Stimulated activated CD8-positive, alpha-beta memory T cell treated with anti-CD3 and anti-CD28 coated beads, Interleukin-2, amount 100 ng/mL, for 48 hours (primary cell): ENCODE results near the gene RNF133.

Experiments used
- DNase-seq, 2 donors: peaks; one replicate each; pipeline ENCODE4 v3.0.0-alpha.2; 2020; ENCODE audit warnings: low read depth in 2 of 2

Gene RNF133, protein sequence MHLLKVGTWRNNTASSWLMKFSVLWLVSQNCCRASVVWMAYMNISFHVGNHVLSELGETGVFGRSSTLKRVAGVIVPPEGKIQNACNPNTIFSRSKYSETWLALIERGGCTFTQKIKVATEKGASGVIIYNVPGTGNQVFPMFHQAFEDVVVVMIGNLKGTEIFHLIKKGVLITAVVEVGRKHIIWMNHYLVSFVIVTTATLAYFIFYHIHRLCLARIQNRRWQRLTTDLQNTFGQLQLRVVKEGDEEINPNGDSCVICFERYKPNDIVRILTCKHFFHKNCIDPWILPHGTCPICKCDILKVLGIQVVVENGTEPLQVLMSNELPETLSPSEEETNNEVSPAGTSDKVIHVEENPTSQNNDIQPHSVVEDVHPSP

DNA sequence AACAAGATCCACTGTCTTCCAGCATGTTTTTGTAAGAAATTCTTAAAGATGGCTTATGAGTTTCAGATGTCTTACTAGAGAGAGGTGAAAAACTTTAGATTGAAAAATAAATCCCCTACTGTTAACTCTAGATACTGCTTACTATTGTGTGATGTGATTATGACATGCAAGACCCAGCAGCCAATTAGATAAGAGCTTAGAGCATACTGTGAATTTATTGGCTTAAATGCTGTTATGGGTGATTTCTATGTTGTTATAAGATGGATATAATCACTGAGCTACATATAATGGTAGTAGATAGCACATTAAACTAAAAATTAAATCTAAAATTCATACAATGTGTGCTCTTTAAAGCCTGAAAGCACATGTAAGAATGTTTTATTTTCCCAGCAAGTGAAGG is at the start of gene RNF133:
TSS of gene RNF133 (minus strand) at position 101 of the 400 bp plus-strand sequence. CDS start 199 bp downstream, outside the sequence.
- DNase-seq: no peak

DNA sequence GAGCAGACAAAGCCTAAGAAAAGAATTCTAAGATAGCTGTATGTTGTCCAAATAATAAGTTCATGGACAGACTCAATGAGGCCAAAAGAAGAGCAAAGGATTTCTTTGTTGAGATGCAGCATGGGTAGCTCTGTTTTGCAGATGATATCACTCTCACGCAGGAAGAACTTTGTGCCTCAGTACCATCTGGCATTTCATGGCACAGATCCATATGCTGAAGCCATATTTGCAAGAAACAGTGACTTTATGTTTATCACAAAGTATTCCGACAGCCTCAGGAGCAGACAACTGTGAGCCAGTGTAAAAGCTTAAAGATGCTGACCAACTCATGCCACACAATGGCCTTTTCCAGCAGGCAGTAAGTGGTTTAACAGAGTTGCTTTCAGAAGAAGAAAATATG is 49.3 kb upstream of the RNF133 start:
- DNase-seq: no peak

DNA sequence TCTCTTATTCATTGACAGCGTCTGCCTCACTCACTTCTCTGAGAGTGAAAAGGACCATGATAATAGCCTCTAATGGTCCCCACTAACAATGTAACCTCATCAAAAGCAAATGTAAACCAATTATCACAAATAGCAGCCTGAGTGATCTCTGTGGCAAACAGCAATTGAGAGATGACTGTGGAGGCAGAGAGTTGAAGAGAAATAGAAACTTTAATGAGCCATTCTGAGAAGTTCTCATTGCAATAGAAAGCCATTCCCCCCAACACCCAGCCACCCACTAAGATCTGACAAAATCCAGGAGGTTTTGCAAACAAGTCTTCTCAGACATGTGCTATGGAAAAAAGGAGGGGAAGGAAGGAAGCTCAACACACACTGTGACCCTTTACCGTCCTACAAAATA is 48.0 kb upstream of the RNF133 start:
- no peak for DNase-seq

DNA sequence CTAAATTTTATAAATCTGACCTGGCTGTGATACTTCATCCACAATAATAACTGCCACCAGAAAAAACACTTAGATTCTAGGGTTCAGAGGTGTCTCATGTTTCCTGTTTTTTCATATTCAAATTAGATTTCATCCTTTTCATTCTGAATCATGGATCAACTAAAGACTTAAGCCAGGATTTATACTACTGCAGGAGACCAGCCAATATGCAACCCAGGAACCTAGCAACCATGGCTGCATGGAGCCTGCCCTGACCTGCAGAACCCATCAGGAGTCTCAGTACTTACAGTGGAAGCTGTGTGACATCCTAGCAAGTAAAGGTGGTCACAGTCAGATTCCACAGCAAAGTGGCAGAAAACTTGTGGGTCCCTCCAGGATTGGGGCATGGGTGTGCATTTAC is 44.3 kb upstream of the RNF133 start:
- DNase-seq: no peak

DNA sequence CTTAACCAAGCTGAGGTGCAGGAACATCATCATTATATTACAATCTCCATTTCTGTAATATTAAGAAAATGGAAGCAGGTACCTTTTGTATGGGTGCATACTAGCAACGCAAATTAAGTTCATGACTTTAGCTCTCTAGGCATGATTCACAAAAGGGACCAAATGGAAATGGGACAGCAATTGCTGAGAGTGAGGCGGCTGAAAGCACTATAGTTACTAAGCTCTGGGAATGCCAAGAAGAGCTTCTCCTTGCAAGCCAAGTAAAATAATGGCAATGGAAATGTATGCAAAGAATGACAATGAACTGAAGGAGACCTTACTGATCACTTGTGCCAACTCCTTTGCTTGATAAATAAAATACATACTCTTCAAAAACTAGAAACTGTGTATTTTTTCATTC is 40.0 kb upstream of the RNF133 start:
- no peak for DNase-seq

DNA sequence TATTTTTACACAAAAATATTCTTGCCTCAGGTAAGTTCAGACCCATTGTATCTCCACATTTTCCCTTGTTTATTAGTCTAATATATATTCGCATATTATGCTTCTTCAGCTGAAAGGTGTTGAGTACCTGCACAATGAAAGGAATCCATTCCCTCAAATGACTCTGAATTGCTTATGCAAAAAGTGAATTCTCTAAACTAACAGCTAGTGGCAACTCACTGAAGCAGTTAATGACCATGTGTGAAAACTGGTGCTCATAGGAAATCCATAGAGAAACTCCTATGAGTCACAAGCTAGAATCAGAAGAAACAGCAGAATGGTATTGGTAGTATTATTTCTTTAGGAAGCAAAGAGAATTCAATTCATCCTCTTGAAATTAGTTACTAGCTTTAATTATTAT is 37.3 kb upstream of the RNF133 start:
- no peak for DNase-seq

DNA sequence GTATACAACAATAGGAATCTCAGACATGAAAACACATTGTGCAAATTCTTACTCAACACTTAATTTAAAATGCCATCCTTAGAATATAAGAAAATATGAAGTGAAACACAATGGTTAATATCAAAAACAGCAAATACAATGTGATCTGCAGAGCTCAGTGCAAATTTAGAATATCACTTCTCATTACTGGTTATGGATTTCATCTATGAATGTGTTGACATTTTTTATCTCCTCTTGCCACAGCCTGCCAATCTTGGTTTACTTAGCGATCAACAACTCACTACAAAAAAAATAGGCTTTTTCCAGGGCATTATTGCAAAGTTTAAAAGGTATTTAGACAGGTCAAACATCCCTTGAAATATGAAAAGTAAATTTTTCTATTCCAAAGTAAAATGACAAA is 28.8 kb upstream of the RNF133 start:
- no peak for DNase-seq

DNA sequence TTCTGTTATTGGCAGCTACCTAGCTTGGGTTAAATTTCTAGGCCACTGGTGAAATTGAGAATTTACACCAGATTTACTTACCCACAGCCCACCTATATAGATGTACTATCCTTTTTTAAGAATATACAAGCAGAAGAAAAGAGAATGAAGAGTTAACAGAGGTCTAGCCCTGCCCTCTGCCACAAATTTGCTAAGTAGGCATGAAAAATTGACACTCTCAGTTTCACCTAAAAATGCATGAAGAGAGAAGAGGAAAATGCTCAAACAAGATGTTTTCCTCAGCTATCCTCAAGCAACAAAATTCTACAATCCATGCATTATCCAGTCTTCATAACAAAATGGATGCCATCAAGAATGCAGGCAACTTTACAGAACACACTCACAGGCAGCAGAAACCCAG is 28.4 kb upstream of the RNF133 start:
- no peak for DNase-seq

DNA sequence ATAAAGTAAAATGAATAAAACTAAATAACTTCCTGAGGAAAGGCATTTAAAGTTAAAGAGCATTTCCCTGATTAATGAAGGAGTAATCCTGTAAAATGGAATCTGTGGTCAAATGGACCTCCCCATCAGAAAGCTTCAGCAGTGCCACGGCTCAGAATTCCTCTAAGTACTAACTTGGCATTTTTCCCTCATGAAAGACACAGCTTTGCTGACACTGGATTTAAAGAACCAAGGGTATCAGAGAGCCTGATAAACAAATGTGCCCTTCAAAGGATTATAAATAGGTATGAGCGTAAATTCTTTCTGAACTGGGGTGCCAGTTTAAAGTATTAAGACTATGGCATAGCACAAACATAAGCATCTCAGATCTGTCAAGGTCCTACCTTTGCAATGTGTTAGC is 28.0 kb upstream of the RNF133 start:
- no peak for DNase-seq

DNA sequence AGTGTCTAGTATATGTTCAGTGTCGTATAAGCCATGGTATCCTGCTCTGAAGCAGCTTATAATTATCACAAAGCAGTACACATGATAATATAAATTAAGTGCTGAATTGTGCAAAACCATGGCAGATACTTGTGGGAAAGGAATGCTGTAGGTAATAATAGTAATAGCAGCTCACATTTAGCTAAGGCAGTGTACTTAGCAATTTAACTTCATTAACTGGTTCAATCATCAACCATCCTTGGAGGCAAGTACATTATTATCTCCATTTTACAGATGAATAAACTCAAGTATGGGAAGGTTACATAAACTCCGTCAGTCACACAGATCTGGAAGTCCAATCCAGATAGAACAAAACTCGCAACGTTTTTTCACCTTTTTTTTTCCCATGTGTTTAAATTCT is 25.4 kb upstream of the RNF133 start:
- no peak for DNase-seq

DNA sequence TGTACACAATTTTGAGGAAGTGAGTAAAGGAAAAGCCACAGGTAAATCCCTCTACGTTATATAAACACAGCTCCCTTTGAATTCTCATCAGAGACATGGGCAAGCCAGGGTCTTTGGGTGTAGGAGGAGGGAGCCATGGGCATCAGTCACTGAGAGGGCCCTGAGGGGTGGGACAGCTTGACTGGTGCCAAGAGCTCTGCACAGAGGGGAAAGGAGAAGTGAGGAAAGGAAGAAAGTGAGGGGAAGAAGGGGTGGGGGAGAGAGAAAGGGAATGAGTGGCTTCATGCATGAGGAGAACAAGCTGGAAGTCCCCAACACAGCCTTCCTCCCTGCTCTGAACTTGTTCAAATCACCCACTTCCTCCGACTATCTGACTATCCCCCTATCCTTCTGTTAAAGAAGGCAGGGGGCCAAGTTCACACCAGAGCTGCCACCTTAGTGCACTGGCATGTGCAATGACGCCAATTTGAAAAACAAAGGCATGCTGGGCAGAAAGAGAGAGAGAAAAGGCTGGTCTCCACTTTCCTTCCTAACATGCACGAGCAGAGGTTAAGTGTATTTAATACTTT is 20.2 kb upstream of the RNF133 start:
- no peak for DNase-seq

DNA sequence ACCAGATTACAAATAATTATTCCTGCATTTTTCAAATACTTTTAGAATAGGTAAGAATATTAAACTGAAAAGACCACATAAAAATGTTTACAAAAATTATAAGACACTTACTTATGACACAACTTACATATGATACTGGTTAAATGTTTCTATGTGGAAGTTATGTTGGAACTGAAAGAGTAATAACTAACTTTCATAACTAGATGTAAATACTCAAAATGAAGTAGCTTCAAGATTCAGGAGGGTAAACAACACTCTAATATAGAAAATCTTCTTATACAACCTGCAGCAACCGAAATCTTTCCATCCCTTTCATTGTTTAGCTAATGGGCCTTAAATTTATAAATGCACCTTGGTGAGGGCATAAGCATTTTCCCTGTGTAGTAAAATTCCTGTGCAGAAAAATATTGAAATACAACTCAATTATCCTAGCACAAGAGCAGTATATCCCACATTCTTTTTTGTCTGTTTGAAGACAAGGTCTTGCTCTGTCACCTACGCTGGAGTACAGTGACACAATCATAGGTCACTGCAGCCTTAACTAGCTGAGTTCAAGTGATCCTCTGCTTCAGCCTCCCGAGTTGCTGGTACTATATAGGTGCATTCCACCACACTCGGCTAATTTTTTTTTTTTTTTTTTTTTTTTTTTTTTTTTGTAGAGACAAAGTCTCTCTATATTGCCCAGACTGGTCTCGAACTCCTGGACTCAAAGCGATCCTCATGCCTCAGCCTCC is 18.6 kb upstream of the RNF133 start:
- no peak for DNase-seq

DNA sequence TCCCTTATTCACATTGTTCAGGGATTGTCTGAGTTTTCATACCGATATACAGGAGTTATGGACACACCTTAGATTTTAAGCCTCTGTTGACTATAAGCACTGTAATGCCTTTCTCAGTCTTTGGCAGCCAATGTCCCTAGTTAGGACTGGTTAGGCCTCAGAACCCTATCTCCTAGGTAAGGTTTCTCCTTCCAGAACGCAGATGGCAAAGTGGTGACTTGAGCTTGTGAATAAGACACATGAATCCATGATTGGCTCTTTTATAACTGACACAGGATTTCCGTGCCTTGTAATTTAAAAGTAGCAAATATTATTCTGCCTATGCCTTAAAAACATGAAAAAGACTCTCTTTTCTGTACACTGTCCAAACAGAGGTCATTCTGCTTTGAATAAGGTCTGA is 16.3 kb upstream of the RNF133 start:
- DNase-seq: no peak

DNA sequence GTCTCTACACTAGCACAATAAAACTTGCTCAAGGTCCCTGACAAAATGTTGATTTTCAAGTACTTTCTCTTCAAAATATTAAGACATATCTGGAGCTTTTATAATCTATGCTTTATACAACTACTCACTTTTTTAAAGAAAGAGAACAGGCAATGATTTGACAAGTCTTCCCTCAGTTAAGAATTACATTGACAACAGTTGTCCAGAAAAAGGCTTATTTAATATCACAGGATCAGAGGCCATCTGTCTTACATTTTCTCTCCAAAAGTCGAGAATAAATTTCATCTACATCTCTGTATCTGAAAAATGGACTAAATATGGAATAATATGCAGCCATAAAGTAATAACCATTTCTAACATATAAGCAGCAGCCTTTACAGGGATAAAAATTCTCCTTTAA is 12.0 kb upstream of the RNF133 start:
- DNase-seq: no peak

DNA sequence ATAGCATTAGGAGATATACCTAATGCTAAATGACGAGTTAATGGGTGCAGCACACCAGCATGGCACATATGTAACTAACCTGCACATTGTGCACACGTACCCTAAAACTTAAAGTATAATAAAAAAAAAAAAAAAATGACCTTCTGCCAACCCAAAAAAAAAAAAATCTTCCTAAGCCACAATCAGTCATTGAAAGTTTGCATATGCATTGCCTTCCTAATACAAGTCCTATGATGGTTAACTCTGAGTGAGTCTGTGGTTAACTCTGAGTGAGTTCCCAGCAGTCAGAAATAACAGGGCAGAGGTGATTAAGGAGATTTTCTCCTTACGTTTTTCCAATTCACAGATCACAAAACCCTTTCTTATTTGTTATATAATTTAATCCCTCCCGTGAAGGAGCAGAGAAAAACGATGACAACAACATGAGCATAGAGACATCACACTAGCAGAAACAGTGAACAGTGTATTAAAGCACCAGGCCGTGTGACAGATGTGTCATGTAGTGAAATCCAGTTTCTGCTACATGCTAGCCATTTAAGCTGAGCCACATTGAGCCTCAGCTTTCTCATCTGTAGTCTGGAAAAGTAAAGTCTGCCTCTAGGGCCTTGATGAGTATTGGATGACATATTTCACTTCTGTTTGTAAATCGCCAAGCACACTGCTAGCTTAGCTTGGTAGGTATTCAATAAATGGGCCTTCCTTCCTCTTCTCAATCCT is 11.2 kb upstream of the RNF133 start:
- no peak for DNase-seq

DNA sequence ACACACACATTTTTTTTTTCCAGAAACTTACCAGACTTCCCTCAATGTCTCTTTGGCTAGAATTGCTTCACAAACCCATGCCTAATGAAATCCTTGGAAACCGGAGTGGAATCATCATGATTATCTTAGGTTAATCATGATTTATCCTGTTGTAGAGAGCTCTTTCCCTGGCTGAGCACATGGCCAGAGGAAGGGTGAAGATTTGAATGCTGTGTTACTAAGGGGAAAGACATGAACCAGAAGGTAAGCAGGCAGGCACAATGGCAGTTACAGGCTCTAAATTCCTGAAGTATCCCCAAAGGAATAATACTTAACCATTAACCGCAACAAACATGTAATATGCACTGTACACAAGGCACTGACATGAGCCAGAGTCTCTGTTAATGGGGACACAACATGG is 7.9 kb upstream of the RNF133 start:
- DNase-seq: no peak

DNA sequence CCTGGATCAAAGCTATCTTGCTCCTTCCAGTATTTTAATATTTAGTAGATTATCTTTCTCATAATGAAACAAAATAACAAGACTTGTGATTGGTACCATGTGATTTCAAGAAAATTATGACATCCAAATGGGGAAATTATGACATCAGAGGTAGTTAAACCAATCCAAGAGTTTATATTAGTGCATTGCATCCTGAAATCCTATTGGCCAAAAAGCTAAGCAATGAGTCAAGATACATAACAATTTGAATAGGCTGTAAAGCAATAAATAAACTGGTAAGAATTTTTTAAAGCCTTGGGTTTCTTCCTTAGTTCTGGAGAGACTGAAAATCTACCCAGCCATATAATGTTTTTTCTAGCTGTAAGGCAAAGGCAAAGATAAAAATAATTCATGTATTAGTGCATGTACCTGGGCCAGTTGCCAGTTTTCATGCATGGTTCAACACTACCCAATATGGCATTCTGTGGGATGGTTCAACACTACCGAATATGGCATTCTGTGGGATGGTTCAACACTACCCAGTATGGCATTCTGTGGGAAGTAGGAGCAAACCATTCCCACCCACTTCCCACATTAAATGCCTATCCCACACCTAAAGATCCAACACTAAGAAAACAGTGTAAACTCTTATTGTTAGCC is 4.1 kb upstream of the RNF133 start, which contains the start of gene RNF148:
TSS of gene RNF148 (minus strand) at position 51 of the 639 bp plus-strand sequence. CDS start 172 bp downstream, outside the sequence.
- no peak for DNase-seq

DNA sequence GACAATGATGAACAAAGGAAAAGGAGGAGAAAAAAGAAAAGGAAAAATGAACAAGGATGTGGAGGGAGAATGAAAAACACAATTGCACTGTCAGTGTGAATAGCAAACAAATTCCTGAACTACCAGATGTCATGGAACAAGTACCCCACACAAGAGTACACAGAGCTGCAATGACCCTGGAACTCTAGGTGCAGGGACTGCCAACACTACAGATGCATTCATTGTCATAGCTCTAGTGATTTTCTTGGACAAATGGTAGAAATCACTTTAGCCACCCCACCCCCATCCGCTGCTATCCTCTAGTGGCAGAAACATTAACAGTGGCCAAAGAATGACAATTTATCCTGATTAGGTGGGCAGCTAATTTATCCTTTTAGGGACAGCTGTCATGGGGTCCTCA is 3.1 kb downstream of the RNF133 start:
- DNase-seq: no peak

DNA sequence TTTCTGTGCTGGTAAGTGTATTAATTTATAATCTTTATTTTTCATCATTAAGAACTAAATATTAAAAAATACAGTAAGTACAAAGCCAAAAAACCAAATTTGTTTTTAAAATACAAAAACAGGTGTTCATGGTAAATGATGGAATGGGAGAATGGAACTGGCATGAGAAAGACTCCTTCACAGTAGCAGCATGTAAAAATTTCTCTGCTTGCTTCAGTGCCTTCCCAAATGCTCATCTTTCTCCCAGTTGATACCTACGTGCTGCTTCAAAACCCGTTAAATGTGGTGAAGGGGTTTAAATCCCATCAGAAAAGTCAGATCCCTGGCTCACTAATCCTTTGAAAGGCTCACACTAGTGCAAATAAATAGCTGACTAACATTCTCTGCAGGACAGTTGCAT is 4.2 kb downstream of the RNF133 start:
- DNase-seq: no peak

DNA sequence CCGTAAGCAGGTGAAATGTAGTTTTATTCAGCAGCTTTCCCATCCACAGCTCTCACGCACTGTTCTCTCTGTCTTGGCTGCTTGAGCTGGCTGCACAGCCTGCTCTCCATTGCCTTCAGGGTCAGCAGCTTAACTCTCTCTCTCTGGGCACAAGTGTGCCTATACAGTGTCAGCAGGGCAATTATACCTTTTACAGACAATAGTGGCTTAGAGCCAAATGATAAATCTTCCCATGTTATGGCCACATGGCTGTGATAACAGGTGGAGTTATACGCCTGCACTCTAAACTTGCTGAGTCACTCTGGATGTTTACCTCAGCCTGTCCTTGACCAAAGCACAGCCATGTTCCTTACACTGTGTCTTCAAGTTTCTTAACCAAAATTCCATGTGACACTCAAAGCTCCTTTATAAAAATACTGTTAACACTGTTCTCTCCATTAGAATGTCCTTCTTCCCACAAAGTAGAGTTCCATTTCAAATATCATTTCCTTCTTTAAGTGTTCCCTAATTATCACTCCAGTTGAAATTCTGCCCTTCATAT is 6.1 kb downstream of the RNF133 start:
- no peak for DNase-seq

DNA sequence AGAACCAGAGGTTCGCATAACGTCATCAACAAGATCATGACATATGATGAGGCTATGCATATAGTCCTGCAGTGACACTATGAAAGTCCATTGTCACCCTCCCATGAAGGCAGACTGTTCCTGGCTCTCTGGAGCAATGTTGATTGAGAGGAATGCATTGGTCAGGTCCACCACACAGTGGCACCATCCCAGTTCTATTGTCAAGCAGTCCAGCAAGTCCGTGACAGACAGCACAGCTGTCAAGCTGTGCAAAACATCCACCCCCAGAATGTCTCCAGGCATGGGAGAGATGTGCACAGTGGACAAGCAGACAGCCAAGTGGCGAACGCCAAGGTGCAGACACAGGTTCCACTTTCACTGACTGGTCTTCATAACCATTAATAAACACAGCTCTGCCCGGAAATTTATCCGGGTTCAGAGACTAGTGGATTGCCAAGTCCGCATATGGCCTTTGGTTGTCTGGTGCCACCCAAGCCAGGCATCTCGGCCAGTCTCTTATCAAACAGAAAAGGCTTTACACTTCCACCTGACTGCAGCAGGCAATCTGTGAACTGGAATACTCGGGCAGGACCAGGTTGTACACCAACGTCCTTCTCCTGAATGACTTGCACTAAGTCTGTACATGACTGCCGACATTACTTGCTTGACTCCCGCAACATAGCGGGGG is 7.2 kb downstream of the RNF133 start:
- no peak for DNase-seq
